Naive thymus-derived CD8-positive, alpha-beta T cell (primary cell): Measurements from ENCODE around the gene SMTNL2. TPM values are rescaled to one million over a fixed set of nuclear protein-coding genes. Genes with fewer than 3 reads are reported as not detected.

Source experiments
- polyA plus RNA-seq, 3 donors: library from polyadenylated mRNA; unstranded; fragments of 300-500 nt; fragmentation: Illumina TruSeq; gene quantifications; one replicate each; pipeline ENCODE4 v1.2.3, GENCODE V29; 2021
- total RNA-seq, 8 experiments: library from RNA in 2 of 8; stranded (reverse) in 2 of 8; gene quantifications; one replicate each; pipeline ENCODE4 v1.2.3 and lab custom pipeline; 2021 to 2026

The SMTNL2 gene
- total and polyA plus RNA-seq, 5 experiments from 2014 or later = not detected

Other genes with a start within 250 kb of the SMTNL2 start
- 10 to 100 TPM; 57.2 to 64.5 TPM for gene UBE2G1, start 217.9 kb upstream of the SMTNL2 start, total RNA-seq
- gene UBE2G1, start 217.9 kb upstream of the SMTNL2 start, polyA plus RNA-seq = 10 to 100 TPM; 42.7 to 56.5 (median 50.4) TPM
- 1 to 10 TPM; 4.3 to 6.1 TPM for gene SPNS3, start 150.6 kb upstream of the SMTNL2 start, total RNA-seq
- gene SPNS3, start 150.6 kb upstream of the SMTNL2 start, polyA plus RNA-seq = 10 to 100 TPM; 11.6 to 18.9 (median 13.7) TPM
- gene SPNS2, start 85.6 kb upstream of the SMTNL2 start, total RNA-seq = under 1 TPM; 0.44 to 0.47 TPM
- gene SPNS2, start 85.6 kb upstream of the SMTNL2 start, polyA plus RNA-seq = under 1 TPM; 0.53 to 0.63 (median 0.55) TPM
- gene MYBBP1A, start 29.1 kb upstream of the SMTNL2 start, total RNA-seq = 10 to 100 TPM; 84.4 to 88.6 TPM
- gene MYBBP1A, start 29.1 kb upstream of the SMTNL2 start, polyA plus RNA-seq = 10 to 100 TPM; 14.0 to 45.7 (median 28.7) TPM
- not detected for gene GGT6, start 24.0 kb upstream of the SMTNL2 start, total RNA-seq
- gene GGT6, start 24.0 kb upstream of the SMTNL2 start, polyA plus RNA-seq = not detected
- gene ALOX15, start 57.1 kb downstream of the SMTNL2 start, total RNA-seq = under 1 TPM; 0.60 TPM
- gene ALOX15, start 57.1 kb downstream of the SMTNL2 start, polyA plus RNA-seq = not detected
- gene PELP1, start 119.6 kb downstream of the SMTNL2 start, total RNA-seq = 10 to 100 TPM; 70.6 to 71.3 TPM
- gene PELP1, start 119.6 kb downstream of the SMTNL2 start, polyA plus RNA-seq = 10 to 100 TPM in 2 of 3 donors, 1 to 10 TPM in 1; 8.9 to 13.3 (median 12.1) TPM
- gene ARRB2, start 126.1 kb downstream of the SMTNL2 start, total RNA-seq = 100 to 1,000 TPM; 402 to 413 TPM
- 10 to 100 TPM; 47.0 to 60.5 (median 49.4) TPM for gene ARRB2, start 126.1 kb downstream of the SMTNL2 start, polyA plus RNA-seq
- 10 to 100 TPM; 31.1 to 32.7 TPM for gene MED11, start 146.9 kb downstream of the SMTNL2 start, total RNA-seq
- 10 to 100 TPM; 37.2 to 81.1 (median 38.9) TPM for gene MED11, start 146.9 kb downstream of the SMTNL2 start, polyA plus RNA-seq
- gene ZMYND15, start 155.3 kb downstream of the SMTNL2 start, total RNA-seq = under 1 TPM; 0.38 to 0.47 TPM
- gene ZMYND15, start 155.3 kb downstream of the SMTNL2 start, polyA plus RNA-seq = under 1 TPM in 1 of 3 donors, not detected in 2; 0.10 TPM
- 1 to 10 TPM; 5.5 to 5.6 TPM for gene CXCL16, start 155.4 kb downstream of the SMTNL2 start, total RNA-seq
- 1 to 10 TPM; 2.2 to 5.9 (median 2.5) TPM for gene CXCL16, start 155.4 kb downstream of the SMTNL2 start, polyA plus RNA-seq
- gene TM4SF5, start 187.4 kb downstream of the SMTNL2 start, total RNA-seq = not detected
- gene TM4SF5, start 187.4 kb downstream of the SMTNL2 start, polyA plus RNA-seq = not detected
- under 1 TPM in 1 of 2 experiments, not detected in 1; 0.60 TPM for gene VMO1, start 201.8 kb downstream of the SMTNL2 start, total RNA-seq
- gene VMO1, start 201.8 kb downstream of the SMTNL2 start, polyA plus RNA-seq = not detected
- not detected for gene GLTPD2, start 204.4 kb downstream of the SMTNL2 start, total RNA-seq
- gene GLTPD2, start 204.4 kb downstream of the SMTNL2 start, polyA plus RNA-seq = under 1 TPM; 0.36 to 0.39 (median 0.39) TPM
- 10 to 100 TPM; 56.5 to 61.6 TPM for gene PSMB6, start 211.6 kb downstream of the SMTNL2 start, total RNA-seq
- gene PSMB6, start 211.6 kb downstream of the SMTNL2 start, polyA plus RNA-seq = 100 to 1,000 TPM; 211 to 282 (median 256) TPM
- 10 to 100 TPM; 21.4 to 27.9 TPM for gene PLD2, start 222.6 kb downstream of the SMTNL2 start, total RNA-seq
- 1 to 10 TPM; 1.1 to 1.9 (median 1.9) TPM for gene PLD2, start 222.6 kb downstream of the SMTNL2 start, polyA plus RNA-seq
- gene MINK1, start 248.8 kb downstream of the SMTNL2 start, total RNA-seq = 100 to 1,000 TPM; 110 to 117 TPM
- gene MINK1, start 248.8 kb downstream of the SMTNL2 start, polyA plus RNA-seq = 10 to 100 TPM in 1 of 3 donors, 1 to 10 TPM in 2; 4.1 to 12.9 (median 8.1) TPM